TTC549 (cell line): Measurements from ENCODE around the gene RAC3.

Experiments
- FAIRE-seq: peaks from 2 replicates; lab custom pipeline; 2012; peaks lifted over from hg19 to GRCh38; lab: Jason Lieb, UNC

Gene RAC3

GRCh38 chr17:82058230-82058854 is 26.9 kb downstream of the RAC3 start:
- FAIRE-seq, result no peak

- FAIRE-seq, result no peak
Observed at GRCh38 chr17:82058855-82059249, 27.4 kb downstream of the RAC3 start.

GRCh38 chr17:82059272-82060000 is 28.0 kb downstream of the RAC3 start:
- no peak for FAIRE-seq

GRCh38 chr17:82060001-82060380 is 28.5 kb downstream of the RAC3 start:
- FAIRE-seq, result no peak

GRCh38 chr17:82060614-82061013 is 29.1 kb downstream of the RAC3 start:
- no peak for FAIRE-seq

GRCh38 chr17:82061047-82061925 is 29.8 kb downstream of the RAC3 start:
- FAIRE-seq, result no peak

- FAIRE-seq, result no peak
Observed at GRCh38 chr17:82062076-82062983, 30.9 kb downstream of the RAC3 start.

GRCh38 chr17:82062984-82063368 is 31.5 kb downstream of the RAC3 start:
- FAIRE-seq, result no peak

GRCh38 chr17:82063424-82064415 is 32.2 kb downstream of the RAC3 start:
- FAIRE-seq, result no peak

- no peak for FAIRE-seq
Observed at GRCh38 chr17:82064433-82065192, 33.1 kb downstream of the RAC3 start.

- no peak for FAIRE-seq
Observed at GRCh38 chr17:82065193-82065637, 33.7 kb downstream of the RAC3 start.

GRCh38 chr17:82065638-82066303 is 34.3 kb downstream of the RAC3 start, which contains the start of gene DUS1L:
Gene DUS1L (minus strand): TSS chr17:82065804. CDS start chr17:82065059, 745 bp downstream.
- FAIRE-seq, result no peak

GRCh38 chr17:82070611-82071010 is 39.1 kb downstream of the RAC3 start:
- FAIRE-seq, result no peak

- FAIRE-seq, result no peak
Observed at GRCh38 chr17:82072827-82073226, 41.3 kb downstream of the RAC3 start.

GRCh38 chr17:82073446-82073845 is 42.0 kb downstream of the RAC3 start:
- no peak for FAIRE-seq

- no peak for FAIRE-seq
Observed at GRCh38 chr17:82076018-82076784, 44.7 kb downstream of the RAC3 start.

GRCh38 chr17:82076785-82077591 is 45.5 kb downstream of the RAC3 start:
- no peak for FAIRE-seq
